ENCODE results near the gene ACTRT2. TPM values are rescaled to one million over a fixed set of nuclear protein-coding genes. Genes with fewer than 3 reads are reported as not detected.

ACTRT2 gene
- total and polyA plus RNA-seq, 2 of the 8 experiments (the other 6 are each of a cell fraction or from before 2014, with no cell fraction given), result not detected

GRCh38 chr1:3036447-3037280, 15.4 kb downstream of the ACTRT2 start:
- no peak overlapping the region for H3K27ac ChIP-seq (ENCODE audit: low read depth, low read length)
- H3K36me3 ChIP-seq (ENCODE audit: control insufficient read depth in 2 of 4, insufficient read depth in 4 of 4, low read length in 3 of 4), result no peaks in the 10 kb centered on the region; a peak in 1 of 8 replicates
- no peak overlapping the region for H2BK12ac ChIP-seq (ENCODE audit: low read depth, low read length)
- 85% methylated on average over 16 of the region's 22 CpGs; no CpG with 5 or more reads in 1 of the 2 experiments for WGBS, 2 experiments (ENCODE audit: extremely low coverage in 1 of 2, insufficient coverage in 1 of 2, insufficient read length in 1 of 2, insufficient replicate concordance in 2 of 2, low coverage in 1 of 2, low lambda C conversion rate in 2 of 2, missing lambda C conversion rate in 1 of 2)
- ChIA-PET POLR2A (ENCODE audit: partially characterized antibody) (no interaction called here), CTCF (ENCODE audit: partially characterized antibody) (no interaction called here)
- no peaks in the 10 kb centered on the region for H3K79me2 ChIP-seq (ENCODE audit: control insufficient read depth in 1 of 2, insufficient read depth in 2 of 2, low read length in 2 of 2)
- H4K91ac ChIP-seq (replicated peaks; ENCODE audit: insufficient read length, low read length), result no peak overlapping the region
- H2AFZ ChIP-seq (ENCODE audit: low read length), result no peak overlapping the region
- no peak overlapping the region for H2AK5ac ChIP-seq (ENCODE audit: low read depth, low read length)
- DNase-seq (ENCODE audit: low read depth in 1 of 2, low spot score in 2 of 2) (no peak), FAIRE-seq (no peak)
- H2BK120ac ChIP-seq (replicated peaks; ENCODE audit: low read depth, low read length), result no peak overlapping the region
- no peak overlapping the region for H3K4me2 ChIP-seq (ENCODE audit: insufficient read depth in 1 of 2, low read depth in 2 of 2, low read length in 2 of 2)
- no peaks in the 10 kb centered on the region for H3K27me3 ChIP-seq (replicated peaks in 1 of 4; ENCODE audit: control insufficient read depth in 3 of 4, extremely low read depth in 1 of 4, insufficient read depth in 3 of 4, low read length in 3 of 4)
- no peaks in the 10 kb centered on the region for H3K23me2 ChIP-seq (ENCODE audit: low read depth, low read length)
- no peak overlapping the region; the same call in 1 of the 2 replicates for H4K8ac ChIP-seq (ENCODE audit: extremely low read depth, insufficient read depth, low read length)
- H2BK20ac ChIP-seq (ENCODE audit: low read length), result no peak overlapping the region
- no peak overlapping the region for H3K4me3 ChIP-seq (ENCODE audit: extremely low read depth in 1 of 4, insufficient read depth in 2 of 4, low read depth in 3 of 4, low read length in 4 of 4)
- no peak overlapping the region for H3K18ac ChIP-seq (ENCODE audit: extremely low read depth, low read length)
- no peaks in the 10 kb centered on the region for H4K20me1 ChIP-seq (replicated peaks in 1 of 2; ENCODE audit: control insufficient read depth in 1 of 2, insufficient read depth in 2 of 2, low read length in 2 of 2)
- H3K4ac ChIP-seq (replicated peaks; ENCODE audit: insufficient read length, low read depth, low read length), result no peak overlapping the region
- H3K14ac ChIP-seq (ENCODE audit: insufficient read length), result no peak overlapping the region
- no peak overlapping the region for H3K56ac ChIP-seq (replicated peaks; ENCODE audit: insufficient read length, low read depth, low read length)
- H2BK5ac ChIP-seq (ENCODE audit: low read depth, low read length), result no peak overlapping the region
- peaks cover 82 to 94% of the 10 kb centered on the region in 2 experiments for H3K9me3 ChIP-seq (ENCODE audit: insufficient read depth in 2 of 2, low read depth in 1 of 2, low read length in 1 of 2)
- H4K5ac ChIP-seq (ENCODE audit: insufficient read length, low read depth, low read length), result no peak overlapping the region
- H3K23ac ChIP-seq (ENCODE audit: insufficient read length), result no peak overlapping the region
- no peaks in the 10 kb centered on the region for H3K79me1 ChIP-seq (ENCODE audit: low read depth, low read length)
- H3K9ac ChIP-seq (replicated peaks in 1 of 4; ENCODE audit: extremely low read depth in 1 of 4, low read depth in 3 of 4, low read length in 3 of 4), result no peak overlapping the region
- H2BK15ac ChIP-seq (ENCODE audit: low read length), result no peak overlapping the region
- no peak for TF ChIP-seq POU5F1 (IDR thresholded peaks at IDR 0.05; ENCODE audit: low read depth, low read length)
- TF ChIP-seq RXRA (IDR thresholded peaks at IDR 0.05; ENCODE audit: insufficient read depth, low read depth, low read length), result no peak
- no peak for TF ChIP-seq TBP (IDR thresholded peaks at IDR 0.05; ENCODE audit: low read depth, low read length)
- TF ChIP-seq POLR2AphosphoS5 (IDR thresholded peaks at IDR 0.05; ENCODE audit: low read depth, low read length), result no peak
- TF ChIP-seq EZH2 (IDR thresholded peaks at IDR 0.05; ENCODE audit: low read depth, low read length, severe bottlenecking), result no peak
- TF ChIP-seq ASH2L (IDR thresholded peaks at IDR 0.05; ENCODE audit: low read length), result no peak
- TF ChIP-seq SIX5 (IDR thresholded peaks at IDR 0.05; ENCODE audit: low read depth, low read length), result no peak
- no peak for TF ChIP-seq GTF2F1 (IDR thresholded peaks at IDR 0.05; ENCODE audit: borderline replicate concordance, low read depth, low read length)
- TF ChIP-seq POLR2A (IDR thresholded peaks at IDR 0.05; ENCODE audit: control extremely low read depth in 1 of 2, low read depth in 2 of 2, low read length in 2 of 2), result no peak
- TF ChIP-seq KDM1A (IDR thresholded peaks at IDR 0.05; ENCODE audit: borderline replicate concordance, low read length), result no peak
- no peak for TF ChIP-seq ATF2 (IDR thresholded peaks at IDR 0.05; ENCODE audit: low read length)
- H3K4me1 ChIP-seq (replicated peaks in 1 of 4; ENCODE audit: control insufficient read depth in 3 of 4, insufficient read depth in 4 of 4, low read length in 3 of 4), result peaks cover 0 to 5% (median 0%) of the 10 kb centered on the region in 4 experiments; a peak in 1 of 7 replicates

Data from H1 (cell line).